Measurements from ENCODE around the gene SEL1L. TPM values are rescaled to one million over a fixed set of nuclear protein-coding genes. Genes with fewer than 3 reads are reported as not detected.

Gene SEL1L
- polyA plus RNA-seq, 2 of the 4 experiments (the other 2 are of a cell fraction): 25.9 to 43.2 TPM

DNA sequence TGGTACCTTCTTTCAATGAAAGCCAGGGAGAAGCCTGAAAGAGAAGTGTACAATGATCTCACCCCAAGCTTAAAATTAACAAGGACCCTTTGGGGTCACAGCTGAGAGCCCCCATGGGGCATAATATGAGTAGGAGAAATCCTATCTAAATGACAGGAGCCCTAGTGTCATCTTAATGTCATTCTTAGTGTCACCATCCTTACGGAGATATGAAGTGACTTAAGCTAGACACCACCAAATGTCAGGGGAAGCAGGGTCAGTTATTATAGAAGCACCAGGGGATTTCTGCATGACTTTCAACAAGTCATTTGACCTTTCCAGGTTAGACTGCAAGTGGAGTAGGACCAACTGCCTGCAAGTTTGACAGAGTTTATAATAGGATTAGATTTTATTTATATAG is 104.6 kb downstream of the SEL1L start (continued):
- TF ChIP-seq, protein P1, sequence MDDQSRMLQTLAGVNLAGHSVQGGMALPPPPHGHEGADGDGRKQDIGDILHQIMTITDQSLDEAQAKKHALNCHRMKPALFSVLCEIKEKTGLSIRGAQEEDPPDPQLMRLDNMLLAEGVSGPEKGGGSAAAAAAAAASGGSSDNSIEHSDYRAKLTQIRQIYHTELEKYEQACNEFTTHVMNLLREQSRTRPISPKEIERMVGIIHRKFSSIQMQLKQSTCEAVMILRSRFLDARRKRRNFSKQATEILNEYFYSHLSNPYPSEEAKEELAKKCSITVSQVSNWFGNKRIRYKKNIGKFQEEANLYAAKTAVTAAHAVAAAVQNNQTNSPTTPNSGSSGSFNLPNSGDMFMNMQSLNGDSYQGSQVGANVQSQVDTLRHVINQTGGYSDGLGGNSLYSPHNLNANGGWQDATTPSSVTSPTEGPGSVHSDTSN (IDR thresholded peaks at IDR 0.05): no peak
- TF ChIP-seq, protein P2, sequence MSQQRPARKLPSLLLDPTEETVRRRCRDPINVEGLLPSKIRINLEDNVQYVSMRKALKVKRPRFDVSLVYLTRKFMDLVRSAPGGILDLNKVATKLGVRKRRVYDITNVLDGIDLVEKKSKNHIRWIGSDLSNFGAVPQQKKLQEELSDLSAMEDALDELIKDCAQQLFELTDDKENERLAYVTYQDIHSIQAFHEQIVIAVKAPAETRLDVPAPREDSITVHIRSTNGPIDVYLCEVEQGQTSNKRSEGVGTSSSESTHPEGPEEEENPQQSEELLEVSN (IDR thresholded peaks at IDR 0.05; ENCODE audit: borderline replicate concordance, low read depth): no peak
- TF ChIP-seq MAFK (IDR thresholded peaks at IDR 0.05; ENCODE audit: partially characterized antibody) (no peak), MYC (IDR thresholded peaks at IDR 0.05; ENCODE audit: borderline replicate concordance, low read length) (no peak), TFCP2L1 (CRISPR knock-in tag; IDR thresholded peaks at IDR 0.05) (no peak)

DNA sequence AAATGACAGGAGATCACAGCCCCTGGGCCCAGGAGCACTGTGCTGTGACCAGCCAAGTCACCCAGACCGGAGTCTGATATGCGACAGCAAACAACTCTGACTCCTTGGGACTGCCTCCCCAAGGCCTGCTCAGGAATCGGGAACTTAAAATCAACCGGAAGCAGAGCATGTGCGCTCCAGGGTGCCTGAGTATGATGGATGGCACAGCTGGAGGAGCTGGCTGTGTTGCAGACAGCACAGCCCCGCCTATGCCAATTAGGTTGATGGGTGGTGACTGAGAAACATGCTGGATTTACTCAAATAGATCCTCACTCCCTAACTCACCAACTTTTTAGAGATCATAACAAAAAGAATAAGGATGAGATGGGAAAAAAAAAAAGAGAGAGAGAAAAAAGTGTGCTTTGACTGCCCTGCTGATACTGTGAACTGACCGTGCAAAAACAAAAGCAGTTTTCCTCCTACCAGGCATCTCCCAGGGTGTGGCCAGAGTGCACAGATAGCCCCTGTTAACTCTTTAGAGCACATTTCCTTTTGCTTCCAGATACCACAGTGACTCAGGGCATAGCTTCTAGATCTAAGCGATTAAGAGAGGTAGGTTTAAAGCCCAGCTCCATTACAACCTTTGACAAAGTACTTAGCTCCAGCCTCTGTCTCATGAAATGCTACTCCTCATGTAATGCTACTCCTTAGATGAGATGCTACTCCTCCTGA is 106.2 kb downstream of the SEL1L start:
- H3K9me3 ChIP-seq: no peaks in the 10 kb centered on the region
- DNase-seq (ENCODE audit: low read depth in 1 of 2, low spot score in 1 of 2) (no peak), ATAC-seq (0 out of 6 replicates have a peak, but pooled peaks of 1 of the 2 experiments have one; percentile 27), FAIRE-seq (no peak)
- WGBS (ENCODE audit: missing lambda C conversion rate): 51% methylated on average over 8 of the region's 8 CpGs
- H3K4me1 ChIP-seq: no peaks in the 10 kb centered on the region
- H3K27ac ChIP-seq: no peak overlapping the region
- TF ChIP-seq HDAC2 (IDR thresholded peaks at IDR 0.05): no peak
- TF ChIP-seq, protein P1 (IDR thresholded peaks at IDR 0.05): no peak
- no peak overlapping the region for H3K4me2 ChIP-seq
- POLR2A ChIA-PET: no interaction called here
- no peak overlapping the region for H3K4me3 ChIP-seq
- CTCF ChIA-PET: interaction anchor here (0.9 to 1.3 kb wide), 3 partner anchors 26 to 160 kb away, joined by 3 read pairs; no protein-coding TSS in a partner anchor

DNA sequence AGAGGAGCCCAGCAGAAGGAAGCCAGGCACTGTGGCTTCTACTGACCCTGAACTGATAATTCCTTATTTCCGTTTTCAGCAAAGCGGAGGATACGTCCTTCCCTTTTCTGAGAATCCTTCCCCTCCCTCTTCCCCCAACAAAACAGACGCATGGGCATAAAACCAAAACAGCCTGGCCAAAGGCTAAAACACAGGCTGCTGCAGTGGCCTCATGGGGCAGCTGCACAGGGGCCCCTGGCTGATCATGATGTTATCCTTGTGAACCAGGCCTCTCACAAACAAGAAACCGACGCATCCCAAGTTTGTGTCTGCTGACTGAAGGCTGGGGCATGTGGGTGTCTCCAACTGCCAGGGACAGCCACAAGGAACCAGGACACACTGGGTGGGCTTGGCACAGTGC is 110.1 kb downstream of the SEL1L start:
- Histone ChIP-seq H3K4me3 (no peak overlapping the region), H3K4me1 (no peaks in the 10 kb centered on the region), H3K4me2 (no peak overlapping the region), H3K9me3 (no peaks in the 10 kb centered on the region), H3K27ac (no peak overlapping the region)
- no peak for ATAC-seq
- 80% methylated on average over 6 of the region's 6 CpGs for WGBS (ENCODE audit: missing lambda C conversion rate)
- DNase-seq (ENCODE audit: low read depth in 1 of 2, low spot score in 1 of 2): no peak
- POLR2A ChIA-PET: no interaction called here
- CTCF ChIA-PET: no interaction called here
- TF ChIP-seq, protein P3, sequence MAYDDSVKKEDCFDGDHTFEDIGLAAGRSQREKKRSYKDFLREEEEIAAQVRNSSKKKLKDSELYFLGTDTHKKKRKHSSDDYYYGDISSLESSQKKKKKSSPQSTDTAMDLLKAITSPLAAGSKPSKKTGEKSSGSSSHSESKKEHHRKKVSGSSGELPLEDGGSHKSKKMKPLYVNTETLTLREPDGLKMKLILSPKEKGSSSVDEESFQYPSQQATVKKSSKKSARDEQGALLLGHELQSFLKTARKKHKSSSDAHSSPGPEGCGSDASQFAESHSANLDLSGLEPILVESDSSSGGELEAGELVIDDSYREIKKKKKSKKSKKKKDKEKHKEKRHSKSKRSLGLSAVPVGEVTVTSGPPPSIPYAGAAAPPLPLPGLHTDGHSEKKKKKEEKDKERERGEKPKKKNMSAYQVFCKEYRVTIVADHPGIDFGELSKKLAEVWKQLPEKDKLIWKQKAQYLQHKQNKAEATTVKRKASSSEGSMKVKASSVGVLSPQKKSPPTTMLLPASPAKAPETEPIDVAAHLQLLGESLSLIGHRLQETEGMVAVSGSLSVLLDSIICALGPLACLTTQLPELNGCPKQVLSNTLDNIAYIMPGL (CRISPR knock-in tag; IDR thresholded peaks at IDR 0.05; ENCODE audit: borderline replicate concordance): no peak
- TF ChIP-seq JUNB (IDR thresholded peaks at IDR 0.05) (no peak), SMC3 (IDR thresholded peaks at IDR 0.05) (no peak), NFE2L2 (conservative IDR thresholded peaks at IDR 0.05; ENCODE audit: low read length) (no peak), RFX5 (IDR thresholded peaks at IDR 0.05) (no peak), HOXA7 (CRISPR knock-in tag; IDR thresholded peaks at IDR 0.05) (no peak), FOXS1 (CRISPR knock-in tag; IDR thresholded peaks at IDR 0.05) (no peak), CBX2 (IDR thresholded peaks at IDR 0.05; ENCODE audit: borderline replicate concordance, low read depth) (no peak)
- TF ChIP-seq, protein P4, sequence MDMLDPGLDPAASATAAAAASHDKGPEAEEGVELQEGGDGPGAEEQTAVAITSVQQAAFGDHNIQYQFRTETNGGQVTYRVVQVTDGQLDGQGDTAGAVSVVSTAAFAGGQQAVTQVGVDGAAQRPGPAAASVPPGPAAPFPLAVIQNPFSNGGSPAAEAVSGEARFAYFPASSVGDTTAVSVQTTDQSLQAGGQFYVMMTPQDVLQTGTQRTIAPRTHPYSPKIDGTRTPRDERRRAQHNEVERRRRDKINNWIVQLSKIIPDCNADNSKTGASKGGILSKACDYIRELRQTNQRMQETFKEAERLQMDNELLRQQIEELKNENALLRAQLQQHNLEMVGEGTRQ (IDR thresholded peaks at IDR 0.05): no peak
- TF ChIP-seq, protein P5, sequence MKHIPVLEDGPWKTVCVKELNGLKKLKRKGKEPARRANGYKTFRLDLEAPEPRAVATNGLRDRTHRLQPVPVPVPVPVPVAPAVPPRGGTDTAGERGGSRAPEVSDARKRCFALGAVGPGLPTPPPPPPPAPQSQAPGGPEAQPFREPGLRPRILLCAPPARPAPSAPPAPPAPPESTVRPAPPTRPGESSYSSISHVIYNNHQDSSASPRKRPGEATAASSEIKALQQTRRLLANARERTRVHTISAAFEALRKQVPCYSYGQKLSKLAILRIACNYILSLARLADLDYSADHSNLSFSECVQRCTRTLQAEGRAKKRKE (CRISPR knock-in tag; IDR thresholded peaks at IDR 0.05; ENCODE audit: low read depth): no peak
- TF ChIP-seq, protein P6, sequence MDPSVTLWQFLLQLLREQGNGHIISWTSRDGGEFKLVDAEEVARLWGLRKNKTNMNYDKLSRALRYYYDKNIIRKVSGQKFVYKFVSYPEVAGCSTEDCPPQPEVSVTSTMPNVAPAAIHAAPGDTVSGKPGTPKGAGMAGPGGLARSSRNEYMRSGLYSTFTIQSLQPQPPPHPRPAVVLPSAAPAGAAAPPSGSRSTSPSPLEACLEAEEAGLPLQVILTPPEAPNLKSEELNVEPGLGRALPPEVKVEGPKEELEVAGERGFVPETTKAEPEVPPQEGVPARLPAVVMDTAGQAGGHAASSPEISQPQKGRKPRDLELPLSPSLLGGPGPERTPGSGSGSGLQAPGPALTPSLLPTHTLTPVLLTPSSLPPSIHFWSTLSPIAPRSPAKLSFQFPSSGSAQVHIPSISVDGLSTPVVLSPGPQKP (IDR thresholded peaks at IDR 0.05; ENCODE audit: low read depth, low read length): no peak
- no peak for FAIRE-seq
